WTC11 (cell line): ENCODE measurements around the gene NEK11. TPM values are rescaled to one million over a fixed set of nuclear protein-coding genes. Genes with fewer than 3 reads are reported as not detected.

Experiments
- ATAC-seq: fragments of 200-7000 bp; cut with Tn5 transposase; 2 replicates; pipeline ENCODE4 v1.10.0; 2021; ENCODE audit warnings: mild to moderate bottlenecking, moderate library complexity
- CTCF ChIA-PET: fragments of 300-600 bp; sonication (Branson Sonifier 250); formaldehyde crosslinking; loops from one replicate; lab custom pipeline; 2021; ENCODE audit warnings: antibody characterized with exemption; lab: Charles Lee
- POLR2A ChIA-PET: fragments of 350-600 bp; sonication (Branson Sonifier 250); formaldehyde crosslinking; loops from one replicate; lab custom pipeline; 2021; ENCODE audit warnings: antibody characterized with exemption; lab: Charles Lee
- DNase-seq: peaks from one replicate; pipeline ENCODE4 v3.0.0; 2021; ENCODE audit warnings: low spot score
- H3K27ac Mint-ChIP-seq: 2 replicates; pipeline ENCODE4 v1.8.0; 2021; ENCODE audit warnings: mixed read lengths
- H3K27me3 Mint-ChIP-seq: 2 replicates; pipeline ENCODE4 v1.8.0; 2021; ENCODE audit warnings: low read depth, mild to moderate bottlenecking, moderate library complexity, mixed read lengths
- H3K36me3 Mint-ChIP-seq: 2 replicates; pipeline ENCODE4 v1.8.0; 2021; ENCODE audit warnings: mixed read lengths
- H3K4me1 Mint-ChIP-seq: 2 replicates; pipeline ENCODE4 v1.8.0; 2022; ENCODE audit warnings: mixed read lengths
- H3K4me3 Mint-ChIP-seq: 2 replicates; pipeline ENCODE4 v1.8.0; 2021; ENCODE audit warnings: mild to moderate bottlenecking, moderate library complexity, mixed read lengths
- H3K9me3 Mint-ChIP-seq: 2 replicates; pipeline ENCODE4 v1.8.0; 2021; ENCODE audit warnings: mixed read lengths
- CREM ChIP-seq: sonication (generic); formaldehyde crosslinking; IDR thresholded peaks from 2 replicates; pipeline ENCODE4 v1.8.1; 2022; ENCODE audit warnings: mild to moderate bottlenecking, missing genetic modification reagents, moderate library complexity
- ETV6 ChIP-seq: sonication (generic); formaldehyde crosslinking; IDR thresholded peaks from 2 replicates; pipeline ENCODE4 v1.8.1; 2022; ENCODE audit warnings: mild to moderate bottlenecking, missing genetic modification reagents
- GABPB1 ChIP-seq: sonication (generic); formaldehyde crosslinking; IDR thresholded peaks from 2 replicates; pipeline ENCODE4 v1.8.1; 2023; ENCODE audit warnings: mild to moderate bottlenecking, missing genetic modification reagents
- MXD4 ChIP-seq: fragments of 250-450 bp; sonication (Bioruptor Pico); IDR thresholded peaks from 2 replicates; pipeline ENCODE4 v1.8.0; 2021; ENCODE audit warnings: mild to moderate bottlenecking, moderate library complexity, borderline replicate concordance
- NFYB ChIP-seq: sonication (generic); formaldehyde crosslinking; conservative IDR thresholded peaks from 2 replicates; pipeline ENCODE4 v1.8.0; 2022; ENCODE audit warnings: low read depth, missing genetic modification reagents
- OVOL2 ChIP-seq: fragments of 250-450 bp; sonication (Bioruptor Pico); IDR thresholded peaks from 2 replicates; pipeline ENCODE4 v1.9.0; 2021; ENCODE audit warnings: mild to moderate bottlenecking, borderline replicate concordance
- SOX15 ChIP-seq: fragments of 250-450 bp; sonication (Bioruptor Pico); IDR thresholded peaks from 2 replicates; pipeline ENCODE4 v1.9.0; 2021; ENCODE audit warnings: mild to moderate bottlenecking
- TP53 ChIP-seq: sonication (generic); formaldehyde crosslinking; IDR thresholded peaks from 2 replicates; pipeline ENCODE4 v1.8.1; 2023; ENCODE audit warnings: mild to moderate bottlenecking, missing genetic modification reagents
- ZNF317 ChIP-seq: sonication (generic); formaldehyde crosslinking; IDR thresholded peaks from 2 replicates; pipeline ENCODE4 v1.8.1; 2023; ENCODE audit warnings: low read depth, mild to moderate bottlenecking, moderate library complexity, missing genetic modification reagents, borderline replicate concordance
- ZNF416 ChIP-seq: fragments of 250-450 bp; sonication (Bioruptor Pico); IDR thresholded peaks from 2 replicates; pipeline ENCODE4 v1.9.0; 2021; ENCODE audit warnings: mild to moderate bottlenecking, inconsistent platforms
- total RNA-seq: library from RNA; stranded (reverse); gene quantifications from 3 replicates; pipeline ENCODE4 v1.2.3, GENCODE V29; 2021
- TF ChIP-seq, protein P1 (sequence below): sonication (generic); formaldehyde crosslinking; IDR thresholded peaks from 2 replicates; pipeline ENCODE4 v1.8.0; 2022; ENCODE audit warnings: mild to moderate bottlenecking, missing genetic modification reagents
- TF ChIP-seq, protein P2 (sequence below): fragments of 200-600 bp; IDR thresholded peaks from 2 replicates; pipeline ENCODE4 v1.8.0; 2022; ENCODE audit warnings: antibody characterized with exemption
- TF ChIP-seq, protein P3 (sequence below): fragments of 250-450 bp; sonication (Bioruptor Pico); IDR thresholded peaks from 2 replicates; pipeline ENCODE4 v2.1.2; 2022; ENCODE audit warnings: mild to moderate bottlenecking, moderate library complexity
- TF ChIP-seq, protein P4 (sequence below): sonication (generic); formaldehyde crosslinking; IDR thresholded peaks from 2 replicates; pipeline ENCODE4 v1.8.0; 2023; ENCODE audit warnings: missing genetic modification reagents, mild to moderate bottlenecking, borderline replicate concordance
- TF ChIP-seq, protein P5 (sequence below): sonication (generic); formaldehyde crosslinking; conservative IDR thresholded peaks from 2 replicates; pipeline ENCODE4 v1.8.1; 2022; ENCODE audit warnings: mild to moderate bottlenecking, missing genetic modification reagents

The NEK11 gene
- total RNA-seq, 1 experiment from 2014 or later, result 1.6 TPM

DNA sequence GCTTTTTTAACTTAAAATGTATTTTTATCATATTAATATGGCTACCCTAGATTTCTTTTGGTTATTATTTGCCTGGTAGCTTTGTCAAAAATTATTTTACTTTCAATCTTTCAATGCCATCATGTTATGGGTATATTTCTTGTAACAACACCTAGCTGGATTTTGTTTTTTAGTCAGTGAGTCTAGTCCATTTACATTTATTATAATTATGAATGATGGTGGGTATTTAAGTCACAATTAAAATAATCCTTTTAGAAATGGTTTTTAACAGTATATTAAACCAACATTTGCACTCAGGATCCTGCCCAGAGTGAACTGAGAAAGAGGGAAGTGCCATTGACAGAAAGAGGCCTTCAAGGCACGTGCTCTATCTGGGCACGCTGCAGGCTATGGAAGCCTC is 315.1 kb downstream of the NEK11 start:
- peaks cover 37% of the 10 kb centered on the region for H3K9me3 Mint-ChIP-seq
- TF ChIP-seq, protein P1, sequence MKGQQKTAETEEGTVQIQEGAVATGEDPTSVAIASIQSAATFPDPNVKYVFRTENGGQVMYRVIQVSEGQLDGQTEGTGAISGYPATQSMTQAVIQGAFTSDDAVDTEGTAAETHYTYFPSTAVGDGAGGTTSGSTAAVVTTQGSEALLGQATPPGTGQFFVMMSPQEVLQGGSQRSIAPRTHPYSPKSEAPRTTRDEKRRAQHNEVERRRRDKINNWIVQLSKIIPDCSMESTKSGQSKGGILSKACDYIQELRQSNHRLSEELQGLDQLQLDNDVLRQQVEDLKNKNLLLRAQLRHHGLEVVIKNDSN (CRISPR knock-in tag), result no peak
- TF ChIP-seq ZNF317 (CRISPR knock-in tag) (no peak), OVOL2 (CRISPR knock-in tag) (no peak), MXD4 (no peak), ETV6 (CRISPR knock-in tag) (no peak)
- TF ChIP-seq, protein P2, sequence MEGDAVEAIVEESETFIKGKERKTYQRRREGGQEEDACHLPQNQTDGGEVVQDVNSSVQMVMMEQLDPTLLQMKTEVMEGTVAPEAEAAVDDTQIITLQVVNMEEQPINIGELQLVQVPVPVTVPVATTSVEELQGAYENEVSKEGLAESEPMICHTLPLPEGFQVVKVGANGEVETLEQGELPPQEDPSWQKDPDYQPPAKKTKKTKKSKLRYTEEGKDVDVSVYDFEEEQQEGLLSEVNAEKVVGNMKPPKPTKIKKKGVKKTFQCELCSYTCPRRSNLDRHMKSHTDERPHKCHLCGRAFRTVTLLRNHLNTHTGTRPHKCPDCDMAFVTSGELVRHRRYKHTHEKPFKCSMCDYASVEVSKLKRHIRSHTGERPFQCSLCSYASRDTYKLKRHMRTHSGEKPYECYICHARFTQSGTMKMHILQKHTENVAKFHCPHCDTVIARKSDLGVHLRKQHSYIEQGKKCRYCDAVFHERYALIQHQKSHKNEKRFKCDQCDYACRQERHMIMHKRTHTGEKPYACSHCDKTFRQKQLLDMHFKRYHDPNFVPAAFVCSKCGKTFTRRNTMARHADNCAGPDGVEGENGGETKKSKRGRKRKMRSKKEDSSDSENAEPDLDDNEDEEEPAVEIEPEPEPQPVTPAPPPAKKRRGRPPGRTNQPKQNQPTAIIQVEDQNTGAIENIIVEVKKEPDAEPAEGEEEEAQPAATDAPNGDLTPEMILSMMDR, result no peak
- TF ChIP-seq, protein P3, sequence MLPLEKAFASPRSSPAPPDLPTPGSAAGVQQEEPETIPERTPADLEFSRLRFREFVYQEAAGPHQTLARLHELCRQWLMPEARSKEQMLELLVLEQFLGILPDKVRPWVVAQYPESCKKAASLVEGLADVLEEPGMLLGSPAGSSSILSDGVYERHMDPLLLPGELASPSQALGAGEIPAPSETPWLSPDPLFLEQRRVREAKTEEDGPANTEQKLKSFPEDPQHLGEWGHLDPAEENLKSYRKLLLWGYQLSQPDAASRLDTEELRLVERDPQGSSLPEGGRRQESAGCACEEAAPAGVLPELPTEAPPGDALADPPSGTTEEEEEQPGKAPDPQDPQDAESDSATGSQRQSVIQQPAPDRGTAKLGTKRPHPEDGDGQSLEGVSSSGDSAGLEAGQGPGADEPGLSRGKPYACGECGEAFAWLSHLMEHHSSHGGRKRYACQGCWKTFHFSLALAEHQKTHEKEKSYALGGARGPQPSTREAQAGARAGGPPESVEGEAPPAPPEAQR (CRISPR knock-in tag), result no peak
- TF ChIP-seq, protein P4, sequence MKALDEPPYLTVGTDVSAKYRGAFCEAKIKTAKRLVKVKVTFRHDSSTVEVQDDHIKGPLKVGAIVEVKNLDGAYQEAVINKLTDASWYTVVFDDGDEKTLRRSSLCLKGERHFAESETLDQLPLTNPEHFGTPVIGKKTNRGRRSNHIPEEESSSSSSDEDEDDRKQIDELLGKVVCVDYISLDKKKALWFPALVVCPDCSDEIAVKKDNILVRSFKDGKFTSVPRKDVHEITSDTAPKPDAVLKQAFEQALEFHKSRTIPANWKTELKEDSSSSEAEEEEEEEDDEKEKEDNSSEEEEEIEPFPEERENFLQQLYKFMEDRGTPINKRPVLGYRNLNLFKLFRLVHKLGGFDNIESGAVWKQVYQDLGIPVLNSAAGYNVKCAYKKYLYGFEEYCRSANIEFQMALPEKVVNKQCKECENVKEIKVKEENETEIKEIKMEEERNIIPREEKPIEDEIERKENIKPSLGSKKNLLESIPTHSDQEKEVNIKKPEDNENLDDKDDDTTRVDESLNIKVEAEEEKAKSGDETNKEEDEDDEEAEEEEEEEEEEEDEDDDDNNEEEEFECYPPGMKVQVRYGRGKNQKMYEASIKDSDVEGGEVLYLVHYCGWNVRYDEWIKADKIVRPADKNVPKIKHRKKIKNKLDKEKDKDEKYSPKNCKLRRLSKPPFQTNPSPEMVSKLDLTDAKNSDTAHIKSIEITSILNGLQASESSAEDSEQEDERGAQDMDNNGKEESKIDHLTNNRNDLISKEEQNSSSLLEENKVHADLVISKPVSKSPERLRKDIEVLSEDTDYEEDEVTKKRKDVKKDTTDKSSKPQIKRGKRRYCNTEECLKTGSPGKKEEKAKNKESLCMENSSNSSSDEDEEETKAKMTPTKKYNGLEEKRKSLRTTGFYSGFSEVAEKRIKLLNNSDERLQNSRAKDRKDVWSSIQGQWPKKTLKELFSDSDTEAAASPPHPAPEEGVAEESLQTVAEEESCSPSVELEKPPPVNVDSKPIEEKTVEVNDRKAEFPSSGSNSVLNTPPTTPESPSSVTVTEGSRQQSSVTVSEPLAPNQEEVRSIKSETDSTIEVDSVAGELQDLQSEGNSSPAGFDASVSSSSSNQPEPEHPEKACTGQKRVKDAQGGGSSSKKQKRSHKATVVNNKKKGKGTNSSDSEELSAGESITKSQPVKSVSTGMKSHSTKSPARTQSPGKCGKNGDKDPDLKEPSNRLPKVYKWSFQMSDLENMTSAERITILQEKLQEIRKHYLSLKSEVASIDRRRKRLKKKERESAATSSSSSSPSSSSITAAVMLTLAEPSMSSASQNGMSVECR (CRISPR knock-in tag), result no peak
- TF ChIP-seq, all 79 proteins: peak for 0
- no peak overlapping the region for H3K4me3 Mint-ChIP-seq
- peaks cover 5% of the 10 kb centered on the region for H3K4me1 Mint-ChIP-seq
- ChIA-PET POLR2A (no interaction called here), CTCF (no interaction called here)
- DNase-seq, result no peak
- peaks cover 17% of the 10 kb centered on the region for H3K36me3 Mint-ChIP-seq
- H3K27me3 Mint-ChIP-seq, result 0 out of 2 replicates have a peak, but pooled peaks cover 3% of the 10 kb centered on the region
- ATAC-seq, result no peak
- no peak overlapping the region for H3K27ac Mint-ChIP-seq

DNA sequence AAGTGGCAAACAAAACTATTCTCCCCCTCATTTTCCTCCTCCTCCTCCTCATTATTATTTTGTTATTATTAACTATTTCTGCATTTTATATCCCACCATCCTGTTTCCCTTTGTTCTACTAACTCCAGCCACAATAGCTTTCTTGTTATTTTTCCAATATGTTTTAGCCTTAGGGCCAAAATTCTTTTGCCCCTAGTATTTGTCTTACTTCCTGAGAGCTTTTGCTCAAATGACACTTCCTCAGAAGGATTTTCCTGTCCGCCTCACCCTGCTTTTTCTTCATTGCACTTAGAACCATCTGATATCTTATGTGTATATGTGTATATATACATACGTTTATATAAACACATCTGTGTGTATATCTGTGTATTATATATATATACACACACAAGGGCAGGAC is 322.2 kb downstream of the NEK11 start:
- H3K9me3 Mint-ChIP-seq, result peaks cover 17% of the 10 kb centered on the region
- ChIA-PET CTCF (no interaction called here), POLR2A (no interaction called here)
- peaks cover 7% of the 10 kb centered on the region for H3K36me3 Mint-ChIP-seq
- H3K4me1 Mint-ChIP-seq, result peaks cover 35% of the 10 kb centered on the region
- no peak for ATAC-seq
- 0 out of 2 replicates have a peak, but pooled peaks cover 3% of the 10 kb centered on the region for H3K27me3 Mint-ChIP-seq
- no peak for DNase-seq
- H3K4me3 Mint-ChIP-seq, result no peak overlapping the region
- H3K27ac Mint-ChIP-seq, result no peak overlapping the region
- no peak for TF ChIP-seq NFYB (CRISPR knock-in tag)
- TF ChIP-seq, protein P5, sequence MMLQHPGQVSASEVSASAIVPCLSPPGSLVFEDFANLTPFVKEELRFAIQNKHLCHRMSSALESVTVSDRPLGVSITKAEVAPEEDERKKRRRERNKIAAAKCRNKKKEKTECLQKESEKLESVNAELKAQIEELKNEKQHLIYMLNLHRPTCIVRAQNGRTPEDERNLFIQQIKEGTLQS (CRISPR knock-in tag), result no peak
- no peak for TF ChIP-seq ZNF416 (CRISPR knock-in tag)
- no peak for TF ChIP-seq GABPB1 (CRISPR knock-in tag)
- TF ChIP-seq TP53 (CRISPR knock-in tag), result no peak
- TF ChIP-seq CREM (CRISPR knock-in tag), result no peak
- no peak for TF ChIP-seq SOX15 (CRISPR knock-in tag)
